Endodermal cell (in vitro differentiated cells): ENCODE results near the gene GTF2H3. TPM values are rescaled to one million over a fixed set of nuclear protein-coding genes. Genes with fewer than 3 reads are reported as not detected.

Experiments
- DNase-seq: peaks from one replicate; pipeline ENCODE4 v3.0.0-alpha.2; 2017
- H3K27ac ChIP-seq: 2 replicates; pipeline ENCODE4 v1.5.1; 2013; ENCODE audit warnings: mild to moderate bottlenecking, low read depth, low read length, moderate library complexity
- H3K27me3 ChIP-seq: 2 replicates; pipeline ENCODE4 v1.6.1; 2013; ENCODE audit warnings: mild to moderate bottlenecking, low read length, moderate library complexity; ENCODE audit not compliant: insufficient read depth, control insufficient read depth, poor library complexity, severe bottlenecking
- H3K36me3 ChIP-seq: 2 replicates; pipeline ENCODE4 v1.7.0; 2013; ENCODE audit warnings: mild to moderate bottlenecking, low read length, moderate library complexity; ENCODE audit not compliant: control insufficient read depth, insufficient read depth
- H3K4me1 ChIP-seq: one replicate; pipeline ENCODE4 v1.7.0; 2013; ENCODE audit warnings: low read length; ENCODE audit not compliant: control insufficient read depth, insufficient read depth
- H3K4me3 ChIP-seq: 2 replicates; pipeline ENCODE4 v1.5.1; 2013; ENCODE audit warnings: mild to moderate bottlenecking, low read length, moderate library complexity
- H3K9ac ChIP-seq: 2 replicates; pipeline ENCODE4 v1.6.1; 2013; ENCODE audit warnings: mild to moderate bottlenecking, low read length, moderate library complexity; ENCODE audit not compliant: poor library complexity, severe bottlenecking; ENCODE audit errors: extremely low read depth
- H3K9me3 ChIP-seq: 2 replicates; pipeline ENCODE4 v1.6.1; 2013; ENCODE audit warnings: mild to moderate bottlenecking, low read length, moderate library complexity; ENCODE audit not compliant: control insufficient read depth
- H3K27ac Mint-ChIP-seq: 2 replicates; pipeline ENCODE4 v1.8.0; 2020; ENCODE audit warnings: mixed read lengths
- H3K27me3 Mint-ChIP-seq: 2 replicates; pipeline ENCODE4 v1.8.0; 2021; ENCODE audit warnings: mild to moderate bottlenecking, mixed read lengths; ENCODE audit not compliant: insufficient read depth
- H3K36me3 Mint-ChIP-seq: 2 replicates; pipeline ENCODE4 v1.8.0; 2020; ENCODE audit warnings: low read depth, mixed read lengths
- H3K4me1 Mint-ChIP-seq: 2 replicates; pipeline ENCODE4 v1.8.0; 2020; ENCODE audit warnings: mixed read lengths
- H3K4me3 Mint-ChIP-seq: 2 replicates; pipeline ENCODE4 v1.8.0; 2020; ENCODE audit warnings: mild to moderate bottlenecking, moderate library complexity, mixed read lengths
- H3K9me3 Mint-ChIP-seq: 2 replicates; pipeline ENCODE4 v1.8.0; 2020; ENCODE audit warnings: mild to moderate bottlenecking, mixed read lengths
- CTCF ChIP-seq: fragments of 200-600 bp; sonication (generic); conservative IDR thresholded peaks from 2 replicates; pipeline ENCODE4 v1.5.0; 2021; ENCODE audit warnings: antibody characterized with exemption, mild to moderate bottlenecking
- WGBS, 2 experiments: methylation state at CpG; one replicate each; pipeline versions ENCODE4 v1.1.5 to v1.1.7; 2013; ENCODE audit warnings: missing lambda C conversion rate in 2 of 2, mixed read lengths in 1 of 2; ENCODE audit not compliant: insufficient coverage in 1 of 2, insufficient read length in 1 of 2; 5-methylcytosine and 5-hydroxymethylcytosine counted together
- total RNA-seq, 2 donors: library from RNA; stranded (reverse); fragmentation: NEBNext Ultra II Directional in 1 of 2; extraction: Animal tissue kit (Norgen Biotek cat#: 25700) in 1 of 2; gene quantifications; 2 replicates in 1 of 2; 3 replicates in 1 of 2; pipeline ENCODE4 v1.2.1, GENCODE V29; 2021

The GTF2H3 gene
- total RNA-seq, 2 donors from 2014 or later = 39.4 to 42.5 TPM

DNA sequence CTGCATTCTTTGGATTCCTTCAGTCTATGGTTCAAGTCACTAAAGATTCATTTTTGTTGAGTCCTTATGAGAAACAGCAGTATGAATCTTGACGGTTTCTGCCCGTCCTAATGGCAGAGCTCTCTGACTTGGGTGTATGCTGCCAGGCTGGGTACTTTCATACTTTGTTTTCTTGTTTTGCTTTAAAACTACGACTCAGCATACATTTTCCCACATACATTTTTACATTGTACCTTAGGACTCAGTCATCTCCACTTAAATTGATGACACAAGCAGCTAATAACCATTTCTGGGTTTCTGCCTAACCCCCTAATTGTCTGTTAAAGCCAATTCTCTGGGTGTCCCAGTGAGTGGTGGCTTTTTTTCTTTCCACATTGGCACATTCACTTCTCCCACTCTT is 36.5 kb upstream of the GTF2H3 start:
- peaks cover 43% of the 10 kb centered on the region for H3K36me3 Mint-ChIP-seq

GRCh38 chr12:123598522-123598921 is 35.1 kb upstream of the GTF2H3 start:
- DNase-seq = no peak
- Mint-ChIP-seq H3K4me3 (no peak overlapping the region), H3K4me1 (peaks cover 7% of the 10 kb centered on the region), H3K27me3 (no peaks in the 10 kb centered on the region), H3K27ac (no peak overlapping the region), H3K36me3 (peaks cover 36% of the 10 kb centered on the region), H3K9me3 (no peaks in the 10 kb centered on the region)
- Histone ChIP-seq H3K4me3 (no peak overlapping the region), H3K27ac (no peak overlapping the region), H3K9me3 (no peaks in the 10 kb centered on the region), H3K36me3 (peaks cover 47% of the 10 kb centered on the region), H3K9ac (no peak overlapping the region), H3K27me3 (no peaks in the 10 kb centered on the region), H3K4me1 (no peaks in the 10 kb centered on the region)
- TF ChIP-seq CTCF = no peak
- WGBS, 2 experiments = 88 to 96% methylated on average over 3 of the region's 3 CpGs

More for the DNA sequence above, 36.5 kb upstream of the GTF2H3 start:
- Histone ChIP-seq H3K9ac (no peak overlapping the region), H3K4me1 (no peaks in the 10 kb centered on the region), H3K27ac (no peak overlapping the region), H3K36me3 (peaks cover 61% of the 10 kb centered on the region), H3K27me3 (no peaks in the 10 kb centered on the region), H3K9me3 (no peaks in the 10 kb centered on the region), H3K4me3 (no peak overlapping the region)
- H3K27me3 Mint-ChIP-seq = no peaks in the 10 kb centered on the region
- H3K4me3 Mint-ChIP-seq = no peak overlapping the region
- H3K4me1 Mint-ChIP-seq = no peaks in the 10 kb centered on the region
- H3K27ac Mint-ChIP-seq = no peak overlapping the region
- H3K9me3 Mint-ChIP-seq = no peaks in the 10 kb centered on the region
- 98 to 100% methylated on average over 3 of the region's 3 CpGs for WGBS, 2 experiments
- TF ChIP-seq CTCF = no peak
- no peak for DNase-seq

DNA sequence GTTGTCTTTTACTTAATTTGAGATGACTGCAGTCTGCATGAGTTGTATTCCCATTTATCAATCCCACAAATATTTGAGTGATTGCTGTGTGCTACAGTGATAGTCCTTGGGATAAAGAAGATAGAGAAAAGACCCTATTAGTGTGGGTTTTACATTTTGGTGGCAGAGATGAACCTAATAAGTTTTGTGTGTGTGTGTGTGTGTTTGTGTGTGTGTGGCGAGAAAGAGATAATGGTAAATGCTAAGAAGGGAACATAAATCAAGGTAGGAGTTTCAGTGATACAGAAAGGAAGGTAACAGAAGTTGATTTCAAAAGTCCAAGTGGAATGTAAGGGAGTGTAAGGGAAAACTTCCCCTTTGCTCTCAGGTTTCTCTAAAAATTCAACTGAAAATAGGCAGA is 34.3 kb upstream of the GTF2H3 start:
- Mint-ChIP-seq H3K4me3 (no peak overlapping the region), H3K4me1 (peaks cover 7% of the 10 kb centered on the region)

More for the DNA sequence above, 34.3 kb upstream of the GTF2H3 start:
- Histone ChIP-seq H3K4me3 (no peak overlapping the region), H3K9ac (no peak overlapping the region), H3K4me1 (no peaks in the 10 kb centered on the region), H3K36me3 (peaks cover 46% of the 10 kb centered on the region), H3K9me3 (no peaks in the 10 kb centered on the region), H3K27me3 (no peaks in the 10 kb centered on the region), H3K27ac (no peak overlapping the region)
- H3K27me3 Mint-ChIP-seq = no peaks in the 10 kb centered on the region
- H3K27ac Mint-ChIP-seq = no peak overlapping the region
- DNase-seq = no peak
- peaks cover 34% of the 10 kb centered on the region for H3K36me3 Mint-ChIP-seq
- no peaks in the 10 kb centered on the region for H3K9me3 Mint-ChIP-seq
- TF ChIP-seq CTCF = no peak
- WGBS, 2 experiments = 80 to 94% methylated on average over 1 of the region's 1 CpG
